PC-3 (cell line): ENCODE data around the gene GALNT2. TPM values are rescaled to one million over a fixed set of nuclear protein-coding genes. Genes with fewer than 3 reads are reported as not detected.
A peak's percentile ranks its signal among the peaks of the same experiment; 100 is the strongest.

ENCODE experiments used
- ATAC-seq: fragments of 200-7000 bp; cut with Tn5 transposase; 2 replicates; pipeline ENCODE4 v1.9.1; 2020; ENCODE audit warnings: mild to moderate bottlenecking, moderate library complexity
- BruUV-seq: library from RNA; stranded (reverse); fragments of 400-500 nt; replicated peaks from 2 replicates; lab custom pipeline; 2021; lab: Mats Ljungman, UMichigan
- CTCF ChIA-PET: fragments of 300-600 bp; sonication (Branson Sonifier 250); formaldehyde crosslinking; loops from one replicate; lab custom pipeline; 2022; ENCODE audit warnings: antibody characterized with exemption; lab: Charles Lee
- POLR2A ChIA-PET: fragments of 300-600 bp; sonication (Branson Sonifier 250); formaldehyde crosslinking; loops from one replicate; lab custom pipeline; 2022; ENCODE audit warnings: antibody characterized with exemption; ENCODE audit not compliant: unreplicated experiment; lab: Charles Lee
- DNase-seq: peaks from one replicate; pipeline ENCODE4 v3.0.0-alpha.2; 2015
- H2AFZ ChIP-seq: fragments of 300-600 bp; sonication (generic); 2 replicates; pipeline ENCODE4 v1.6.0; 2016; ENCODE audit warnings: antibody characterized with exemption, low read length
- H3F3A ChIP-seq: fragments of 300-600 bp; sonication (generic); one replicate; pipeline ENCODE4 v1.6.0; 2017; ENCODE audit warnings: antibody characterized with exemption, low read length, control low read depth, mild to moderate bottlenecking; ENCODE audit not compliant: unreplicated experiment
- H3K27ac ChIP-seq: fragments of 300-600 bp; sonication (generic); 2 replicates; pipeline ENCODE4 v1.5.1; 2016; ENCODE audit warnings: mild to moderate bottlenecking, low read length
- H3K27me3 ChIP-seq: fragments of 300-600 bp; sonication (generic); 2 replicates; pipeline ENCODE4 v1.6.1; 2016; ENCODE audit warnings: low read length, mixed read lengths
- H3K36me3 ChIP-seq: fragments of 300-600 bp; sonication (generic); 2 replicates; pipeline ENCODE4 v1.6.1; 2016; ENCODE audit warnings: low read depth, mixed run types, low read length, mixed read lengths
- H3K4me1 ChIP-seq: fragments of 300-600 bp; sonication (generic); 2 replicates; pipeline ENCODE4 v1.5.1; 2016; ENCODE audit warnings: low read length; ENCODE audit not compliant: insufficient read depth
- H3K4me2 ChIP-seq: fragments of 300-600 bp; sonication (generic); 2 replicates; pipeline ENCODE4 v1.6.0; 2016; ENCODE audit warnings: low read length
- H3K4me3 ChIP-seq: fragments of 300-600 bp; sonication (generic); 2 replicates; pipeline ENCODE4 v1.5.1; 2016; ENCODE audit warnings: mild to moderate bottlenecking, low read length, mixed read lengths
- H3K79me2 ChIP-seq: fragments of 300-600 bp; sonication (generic); 2 replicates; pipeline ENCODE4 v1.6.1; 2017; ENCODE audit warnings: low read length, mixed read lengths
- H3K9ac ChIP-seq: fragments of 300-600 bp; sonication (generic); 2 replicates; pipeline ENCODE4 v1.6.0; 2016; ENCODE audit warnings: mild to moderate bottlenecking, low read length
- H3K9me2 ChIP-seq: fragments of 300-600 bp; sonication (generic); replicated peaks from 2 replicates; pipeline ENCODE4 v1.6.1; 2016; ENCODE audit warnings: mixed run types, low read length, mixed read lengths
- H3K9me3 ChIP-seq: fragments of 300-600 bp; sonication (generic); 2 replicates; pipeline ENCODE4 v1.6.1; 2016; ENCODE audit warnings: low read length, mixed read lengths
- H4K20me1 ChIP-seq: fragments of 300-600 bp; sonication (generic); 2 replicates; pipeline ENCODE4 v1.6.1; 2016; ENCODE audit warnings: low read length, mixed read lengths
- CTCF ChIP-seq: fragments of 300-600 bp; sonication (generic); conservative IDR thresholded peaks from 2 replicates; pipeline ENCODE4 v1.5.1; 2017; ENCODE audit warnings: antibody characterized with exemption, low read depth, mild to moderate bottlenecking, low read length
- EZH2 ChIP-seq: fragments of 300-600 bp; sonication (generic); IDR thresholded peaks from one replicate; pipeline ENCODE4 v1.6.1; 2017; ENCODE audit warnings: antibody characterized with exemption, mild to moderate bottlenecking, low read length; ENCODE audit not compliant: unreplicated experiment
- EZH2phosphoT487 ChIP-seq: fragments of 300-600 bp; sonication (generic); IDR thresholded peaks from 2 replicates; pipeline ENCODE4 v1.6.1; 2018; ENCODE audit warnings: mild to moderate bottlenecking, antibody characterized with exemption, low read length, borderline replicate concordance
- intact Hi-C: fragments of 100-400 bp; cut with micrococcal nuclease; formaldehyde crosslinking; loops from 2 replicates; pipeline ENCODE4 v1.9.0; 2023
- total RNA-seq: library from RNA; depleted of rRNA; stranded (reverse); fragments of >200 nt; gene quantifications from 2 replicates; pipeline ENCODE4 v1.2.3, GENCODE V29; 2014

The GALNT2 gene
- total RNA-seq, 1 experiment from 2014 or later, result 182 TPM

- Histone ChIP-seq H3K9ac (no peak overlapping the region), H3K4me2 (no peak overlapping the region), H3K27ac (no peak overlapping the region), H3K27me3 (no peaks in the 10 kb centered on the region), H3K9me3 (no peaks in the 10 kb centered on the region), H3F3A (no peaks in the 10 kb centered on the region), H3K4me1 (no peaks in the 10 kb centered on the region), H3K79me2 (no peaks in the 10 kb centered on the region), H3K36me3 (peaks cover 5% of the 10 kb centered on the region; the same call in 1 of the 2 replicates), H3K4me3 (no peak overlapping the region), H4K20me1 (no peaks in the 10 kb centered on the region), H3K9me2 (no peaks in the 10 kb centered on the region), H2AFZ (no peak overlapping the region)
- CTCF ChIA-PET, result no interaction called here
- no TSS peak for BruUV-seq
- no peak for ATAC-seq
- no peak for TF ChIP-seq CTCF
- no peak for TF ChIP-seq EZH2phosphoT487
- TF ChIP-seq EZH2, result no peak
- no peak for DNase-seq
- POLR2A ChIA-PET, result no interaction called here
- intact Hi-C loops, result no loop called here
Measured at GRCh38 chr1:230286890-230287269, 219.8 kb downstream of the GALNT2 start.

GRCh38 chr1:230287674-230288315 is 220.8 kb downstream of the GALNT2 start:
- Histone ChIP-seq H2AFZ (no peak overlapping the region), H3K79me2 (no peaks in the 10 kb centered on the region), H3K9ac (no peak overlapping the region), H3K4me2 (no peak overlapping the region), H3K9me2 (no peaks in the 10 kb centered on the region), H3K4me1 (no peaks in the 10 kb centered on the region), H3F3A (no peaks in the 10 kb centered on the region), H3K27ac (no peak overlapping the region), H3K36me3 (no peaks in the 10 kb centered on the region), H3K27me3 (peaks cover 8% of the 10 kb centered on the region), H3K9me3 (no peaks in the 10 kb centered on the region), H3K4me3 (no peak overlapping the region), H4K20me1 (no peaks in the 10 kb centered on the region)
- ATAC-seq (0 out of 2 replicates have a peak, but pooled peaks have one; percentile 14), DNase-seq (no peak)
- ChIA-PET POLR2A (no interaction called here), CTCF (no interaction called here)
- TF ChIP-seq CTCF (no peak), EZH2 (no peak), EZH2phosphoT487 (no peak)
- no TSS peak for BruUV-seq
- intact Hi-C loops, result no loop called here

DNA sequence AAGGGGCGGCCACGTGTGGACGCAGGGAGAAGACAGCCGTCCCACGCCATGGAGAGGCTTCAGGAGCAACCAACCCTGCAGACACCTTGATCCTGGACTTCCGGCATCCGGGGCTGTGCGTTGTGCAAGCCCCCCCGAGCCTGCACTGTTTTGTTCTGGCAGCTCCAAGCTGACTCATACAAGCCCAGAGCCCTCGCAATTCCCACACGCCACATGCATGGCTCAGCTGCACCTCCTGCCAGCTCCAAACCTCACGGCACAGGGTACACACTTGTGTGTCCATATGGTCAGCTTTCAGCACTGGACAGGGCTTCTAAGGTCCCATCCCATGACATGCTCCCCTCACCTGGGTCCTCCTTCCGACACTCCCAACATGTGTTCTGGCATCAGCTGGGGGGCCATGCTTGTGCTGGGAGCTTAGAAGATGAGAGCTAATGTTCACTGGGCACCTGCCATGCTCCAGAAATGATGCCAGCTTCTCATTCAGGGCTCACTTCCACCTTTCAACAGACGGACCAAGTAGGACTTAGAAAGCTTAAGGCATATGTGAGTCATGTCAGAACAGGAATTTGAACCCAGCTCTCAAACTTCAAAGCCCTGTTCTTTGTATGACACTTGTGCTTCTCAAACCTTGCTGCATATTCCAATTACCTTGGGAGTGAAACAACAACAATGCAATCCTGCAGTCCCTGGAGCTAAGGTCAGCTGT is 221.8 kb downstream of the GALNT2 start:
- H3F3A ChIP-seq, result no peaks in the 10 kb centered on the region
- H2AFZ ChIP-seq, result no peak overlapping the region
- DNase-seq (no peak), ATAC-seq (no peak)
- H3K27ac ChIP-seq, result no peak overlapping the region
- intact Hi-C loops, result no loop called here
- no peaks in the 10 kb centered on the region for H3K9me2 ChIP-seq
- CTCF ChIA-PET, result no interaction called here
- H3K9ac ChIP-seq, result no peak overlapping the region
- POLR2A ChIA-PET, result no interaction called here
- no TSS peak for BruUV-seq
- H3K36me3 ChIP-seq, result no peaks in the 10 kb centered on the region
- no peaks in the 10 kb centered on the region for H3K4me1 ChIP-seq
- TF ChIP-seq EZH2phosphoT487, result no peak
- no peak for TF ChIP-seq CTCF
- TF ChIP-seq EZH2, result no peak
- H3K4me2 ChIP-seq, result no peak overlapping the region
- H3K27me3 ChIP-seq, result peaks cover 18% of the 10 kb centered on the region
- no peaks in the 10 kb centered on the region for H3K9me3 ChIP-seq
- no peak overlapping the region for H3K4me3 ChIP-seq
- no peaks in the 10 kb centered on the region for H3K79me2 ChIP-seq
- no peaks in the 10 kb centered on the region for H4K20me1 ChIP-seq
